ENCODE data around the gene SOS2.

The SOS2 gene

GRCh38 chr14:50231475-50232275 is at the start of gene SOS2:
Gene SOS2, minus strand, starts transcription at chr14:50231578. Its CDS starts 295 bp downstream, at chr14:50231283.
- DNase-seq (ENCODE audit: insufficient read length, low spot score) (peak; percentile 85), FAIRE-seq (no peak)

GRCh38 chr14:50272498-50272897 is 41.1 kb upstream of the SOS2 start:
- no peak for FAIRE-seq
- DNase-seq (ENCODE audit: insufficient read length, low spot score): no peak

- FAIRE-seq: no peak
- no peak for DNase-seq (ENCODE audit: insufficient read length, low spot score)
Measured at GRCh38 chr14:50270932-50271331, 39.6 kb upstream of the SOS2 start.

- FAIRE-seq (no peak), DNase-seq (ENCODE audit: insufficient read length, low spot score) (no peak)
Measured at GRCh38 chr14:50265029-50265428, 33.7 kb upstream of the SOS2 start.

GRCh38 chr14:50263321-50263720 is 31.9 kb upstream of the SOS2 start:
- FAIRE-seq: no peak
- DNase-seq (ENCODE audit: insufficient read length, low spot score): no peak

- FAIRE-seq (no peak), DNase-seq (ENCODE audit: insufficient read length, low spot score) (no peak)
Measured at GRCh38 chr14:50262865-50263264, 31.5 kb upstream of the SOS2 start.

- DNase-seq (ENCODE audit: insufficient read length, low spot score) (peak; percentile 19), FAIRE-seq (peak; percentile 58)
Measured at GRCh38 chr14:50260511-50260910, 29.1 kb upstream of the SOS2 start.

- DNase-seq (ENCODE audit: insufficient read length, low spot score) (no peak), FAIRE-seq (no peak)
Measured at GRCh38 chr14:50260072-50260471, 28.7 kb upstream of the SOS2 start.

GRCh38 chr14:50257732-50258131 is 26.4 kb upstream of the SOS2 start:
- FAIRE-seq: no peak
- DNase-seq (ENCODE audit: insufficient read length, low spot score): no peak

- no peak for FAIRE-seq
- no peak for DNase-seq (ENCODE audit: insufficient read length, low spot score)
Measured at GRCh38 chr14:50254248-50254647, 22.9 kb upstream of the SOS2 start.

GRCh38 chr14:50249136-50249775 is 17.9 kb upstream of the SOS2 start:
- FAIRE-seq: no peak
- DNase-seq (ENCODE audit: insufficient read length, low spot score): no peak

GRCh38 chr14:50247245-50247644 is 15.9 kb upstream of the SOS2 start:
- FAIRE-seq (no peak), DNase-seq (ENCODE audit: insufficient read length, low spot score) (no peak)

- FAIRE-seq (no peak), DNase-seq (ENCODE audit: insufficient read length, low spot score) (no peak)
Measured at GRCh38 chr14:50242566-50243310, 11.4 kb upstream of the SOS2 start.

- no peak for FAIRE-seq
Measured at GRCh38 chr14:50242096-50242495, 10.7 kb upstream of the SOS2 start.

GRCh38 chr14:50237427-50237826 is 6.0 kb upstream of the SOS2 start:
- FAIRE-seq (no peak), DNase-seq (ENCODE audit: insufficient read length, low spot score) (no peak)

More at GRCh38 chr14:50242096-50242495, 10.7 kb upstream of the SOS2 start:
- DNase-seq (ENCODE audit: insufficient read length, low spot score): no peak

GRCh38 chr14:50233951-50234250 is 2.5 kb upstream of the SOS2 start:
- DNase-seq (ENCODE audit: insufficient read length, low spot score) (no peak), FAIRE-seq (no peak)

- FAIRE-seq (no peak), DNase-seq (ENCODE audit: insufficient read length, low spot score) (no peak)
Measured at GRCh38 chr14:50233166-50233950, 2.0 kb upstream of the SOS2 start.

- DNase-seq (ENCODE audit: insufficient read length, low spot score) (no peak), FAIRE-seq (no peak)
Measured at GRCh38 chr14:50232276-50232642, 881 bp upstream of the SOS2 start.

- DNase-seq (ENCODE audit: insufficient read length, low spot score) (peak; percentile 41), FAIRE-seq (peak; percentile 4)
Measured at GRCh38 chr14:50230701-50231474, 490 bp downstream of the SOS2 start.

GRCh38 chr14:50230401-50230700 is 1.0 kb downstream of the SOS2 start:
- no peak for DNase-seq (ENCODE audit: insufficient read length, low spot score)

More at GRCh38 chr14:50230401-50230700, 1.0 kb downstream of the SOS2 start:
- no peak for FAIRE-seq

All from HTR-8/SVneo (cell line).